Activated gamma-delta T cell (primary cell): ENCODE results near the gene CTNS.

ENCODE experiments used
- DNase-seq: peaks from one replicate; lab custom pipeline; 2025; lab: John Stamatoyannopoulos, UW

The CTNS gene

DNA sequence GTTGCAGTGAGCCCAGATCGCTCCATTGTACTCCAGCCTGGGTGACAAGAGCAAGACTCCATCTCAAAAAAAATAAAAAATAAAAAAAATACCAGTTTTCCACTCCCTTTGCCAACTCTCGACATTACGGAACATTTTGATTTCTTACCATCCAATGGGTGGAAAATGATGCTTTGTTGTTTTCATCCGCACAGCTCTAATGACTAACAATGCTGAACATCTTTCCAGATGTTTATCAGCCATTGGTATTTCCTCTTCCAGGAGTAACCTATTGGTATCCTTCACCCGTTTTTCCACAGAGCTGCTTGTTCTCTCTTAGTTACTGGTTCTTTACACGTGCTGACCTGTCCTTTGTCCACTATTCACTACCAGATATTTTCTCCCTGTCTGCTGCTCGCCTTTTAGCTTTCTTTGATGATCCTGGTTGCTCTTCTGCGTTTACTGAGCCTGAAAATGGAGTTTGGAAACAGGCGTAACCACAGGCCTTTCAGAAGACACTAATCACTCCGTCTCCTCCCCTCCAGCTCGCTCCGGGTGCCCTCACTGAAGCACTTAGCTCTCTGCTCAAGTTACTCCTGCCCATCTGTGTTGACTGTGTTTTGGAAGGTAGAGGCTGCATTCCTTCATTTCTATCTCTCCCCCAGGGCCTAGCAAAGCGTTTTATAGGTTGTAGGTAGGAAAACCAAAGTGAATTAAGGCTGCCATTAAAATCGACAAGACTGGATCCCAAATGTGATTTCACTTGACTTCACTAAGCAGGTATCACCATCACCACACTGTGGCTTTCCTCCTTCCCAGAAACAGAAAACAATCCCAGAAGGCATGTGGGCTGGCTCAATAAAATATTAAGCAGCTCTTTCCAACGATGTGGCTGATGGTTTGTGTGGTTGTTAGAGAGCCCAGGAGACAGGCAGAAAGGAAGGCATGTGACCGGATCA is 9.5 kb upstream of the CTNS start:
- no peak for DNase-seq

DNA sequence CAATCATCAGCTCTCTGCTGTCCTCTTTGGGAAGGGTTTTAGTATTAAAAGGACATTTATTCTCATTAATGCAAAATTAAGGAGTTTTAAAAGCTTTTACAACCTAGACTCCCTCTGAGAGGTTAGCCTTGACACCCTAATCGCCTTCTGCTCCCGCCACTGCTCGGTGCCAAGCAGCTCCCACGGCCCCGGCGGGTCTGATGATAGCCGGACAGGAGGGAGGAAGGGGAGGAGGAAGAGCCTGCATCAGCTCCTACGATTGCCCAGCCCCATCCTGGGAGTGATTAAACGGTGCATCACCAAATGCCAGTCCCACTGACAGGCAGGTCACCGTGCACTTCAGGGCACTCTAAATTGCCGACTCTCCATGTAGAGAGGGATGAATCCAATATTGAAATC is 8.8 kb upstream of the CTNS start:
- no peak for DNase-seq

DNA sequence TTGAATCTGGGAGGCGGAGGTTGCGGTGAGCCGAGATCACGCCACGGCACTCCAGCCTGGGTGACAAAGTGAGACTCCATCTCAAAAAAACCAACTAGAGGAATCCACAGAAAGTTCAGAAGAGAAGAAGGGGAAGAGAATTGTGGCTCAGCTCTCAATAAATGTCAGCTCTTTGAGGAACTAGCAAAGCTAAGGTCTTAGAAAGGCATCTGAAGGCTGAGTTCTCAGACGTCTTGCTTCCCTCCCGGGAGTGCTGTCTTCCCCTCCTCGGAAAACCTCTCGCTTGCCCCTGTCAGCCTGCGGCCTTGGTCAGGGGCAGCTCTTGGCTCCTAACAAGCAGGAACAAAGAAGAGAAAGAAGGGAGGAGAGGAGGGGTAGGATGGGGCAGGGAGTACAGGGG is 5.8 kb upstream of the CTNS start:
- DNase-seq, result no peak

DNA sequence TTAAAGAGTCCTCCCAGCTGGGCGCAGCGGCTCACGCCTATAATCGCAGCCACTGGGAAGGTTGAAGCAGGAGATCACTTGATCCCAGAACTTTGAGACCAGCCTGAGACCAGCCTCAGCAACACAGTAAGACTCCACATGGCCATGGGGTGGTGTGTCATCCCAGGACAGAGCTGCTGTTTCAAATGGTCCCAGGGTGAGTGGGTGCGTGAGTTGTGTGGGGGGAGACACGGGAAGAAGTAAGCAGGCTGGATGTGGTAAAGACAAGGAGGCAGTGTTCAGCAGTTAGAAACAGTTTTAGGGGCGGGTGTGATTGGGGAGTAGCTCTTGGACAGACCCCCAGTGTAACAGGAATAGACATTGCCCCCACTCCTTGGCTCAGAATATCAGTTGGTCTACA is 4.3 kb upstream of the CTNS start:
- no peak for DNase-seq

DNA sequence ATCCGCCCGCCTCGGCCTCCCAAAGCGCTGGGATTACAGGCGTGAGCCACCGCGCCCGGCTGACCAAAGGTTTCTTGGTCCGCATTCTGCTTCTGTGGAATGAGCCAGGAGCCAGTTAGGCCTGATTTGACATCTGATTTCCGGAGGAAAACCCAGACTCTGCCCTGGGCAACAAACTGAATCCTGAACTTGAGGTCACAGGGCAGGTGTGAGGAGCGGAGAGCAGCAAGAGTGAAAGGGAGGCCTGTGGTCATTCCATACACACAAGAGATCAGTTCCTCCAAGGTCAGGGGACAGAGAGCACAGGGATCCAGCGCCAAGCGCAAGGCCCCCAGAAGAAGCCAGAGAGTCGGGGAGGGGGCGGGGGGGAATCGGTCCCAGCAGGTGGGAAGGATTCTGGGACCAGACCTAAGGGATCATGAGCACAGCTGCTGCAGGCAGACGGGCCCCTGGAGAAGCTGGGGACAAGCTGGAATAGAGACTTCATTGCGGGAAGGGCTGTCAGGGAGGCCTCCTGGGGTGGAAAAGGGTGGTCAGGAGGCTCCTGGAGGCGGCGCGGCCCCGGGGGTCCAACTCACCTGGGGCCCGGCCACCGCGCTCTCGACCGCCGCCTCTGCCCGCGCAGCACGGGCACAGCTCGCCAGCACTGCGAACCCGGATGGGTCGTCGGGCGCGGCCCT is 946 bp upstream of the CTNS start:
- no peak for DNase-seq

DNA sequence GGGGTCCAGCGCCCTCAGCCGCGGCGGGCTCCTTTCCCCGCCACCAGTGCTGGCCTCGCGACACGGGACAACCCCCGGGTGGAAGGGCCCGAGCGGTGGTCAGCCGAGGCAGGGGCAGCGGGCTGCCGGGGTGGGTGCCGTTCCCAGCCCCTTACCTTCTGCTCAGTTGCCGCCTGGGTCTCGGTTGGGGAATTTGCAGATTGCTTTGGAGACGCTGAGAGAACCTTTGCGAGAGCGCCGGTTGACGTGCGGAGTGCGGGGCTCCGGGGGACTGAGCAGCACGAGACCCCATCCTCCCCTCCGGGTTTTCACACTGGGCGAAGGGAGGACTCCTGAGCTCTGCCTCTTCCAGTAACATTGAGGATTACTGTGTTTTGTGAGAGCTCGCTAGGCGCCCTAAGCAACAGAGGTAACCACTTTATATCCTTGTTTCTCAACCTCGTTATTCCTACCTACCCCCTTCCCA is 381 bp downstream of the CTNS start:
- no peak for DNase-seq

DNA sequence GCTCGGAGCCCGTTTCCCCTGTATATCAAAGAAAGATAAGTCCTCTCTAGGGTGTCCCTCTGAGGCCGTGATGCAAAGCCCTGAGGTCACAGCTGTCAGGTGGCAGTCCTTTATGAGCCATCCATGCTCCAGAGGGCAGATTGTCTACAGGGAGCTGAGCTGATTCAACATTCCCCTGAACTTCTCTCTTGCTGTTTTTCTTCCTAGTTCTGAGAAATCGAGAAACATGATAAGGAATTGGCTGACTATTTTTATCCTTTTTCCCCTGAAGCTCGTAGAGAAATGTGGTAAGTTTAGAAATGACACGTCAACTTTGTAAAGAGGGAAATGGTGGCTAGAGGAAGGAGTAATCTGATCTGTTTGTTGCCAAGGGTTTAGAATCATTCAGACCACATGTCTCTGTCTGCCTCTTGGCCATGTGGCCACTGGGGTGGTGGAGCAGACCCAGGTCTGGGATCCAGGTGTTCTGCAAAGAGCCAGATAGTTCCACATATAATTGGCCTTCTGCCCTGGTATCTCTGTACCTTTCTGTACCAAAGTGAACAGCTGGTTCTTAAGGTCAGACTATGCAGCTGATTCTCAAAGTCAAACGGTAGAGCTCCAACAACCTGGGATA is 3.5 kb downstream of the CTNS start:
- no peak for DNase-seq

DNA sequence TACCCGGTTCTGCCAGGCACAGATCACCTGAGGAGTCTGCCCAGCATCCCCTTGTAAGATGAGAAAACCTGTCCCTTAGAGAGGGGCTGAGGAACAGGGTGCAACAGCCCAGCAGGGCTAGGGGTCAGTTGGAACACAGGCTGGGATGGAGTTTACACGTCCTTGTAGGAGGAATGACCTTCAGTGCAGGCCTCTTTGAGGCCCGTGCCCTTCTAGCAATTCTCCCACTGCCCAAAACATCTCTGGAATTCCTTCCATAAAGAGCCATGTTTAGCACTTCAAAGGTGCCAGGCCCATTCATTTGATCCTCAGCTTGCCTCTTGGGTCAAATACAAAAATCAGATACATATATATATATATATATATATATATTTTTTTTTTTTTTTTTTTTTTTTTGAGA is 4.5 kb downstream of the CTNS start:
- DNase-seq, result no peak

DNA sequence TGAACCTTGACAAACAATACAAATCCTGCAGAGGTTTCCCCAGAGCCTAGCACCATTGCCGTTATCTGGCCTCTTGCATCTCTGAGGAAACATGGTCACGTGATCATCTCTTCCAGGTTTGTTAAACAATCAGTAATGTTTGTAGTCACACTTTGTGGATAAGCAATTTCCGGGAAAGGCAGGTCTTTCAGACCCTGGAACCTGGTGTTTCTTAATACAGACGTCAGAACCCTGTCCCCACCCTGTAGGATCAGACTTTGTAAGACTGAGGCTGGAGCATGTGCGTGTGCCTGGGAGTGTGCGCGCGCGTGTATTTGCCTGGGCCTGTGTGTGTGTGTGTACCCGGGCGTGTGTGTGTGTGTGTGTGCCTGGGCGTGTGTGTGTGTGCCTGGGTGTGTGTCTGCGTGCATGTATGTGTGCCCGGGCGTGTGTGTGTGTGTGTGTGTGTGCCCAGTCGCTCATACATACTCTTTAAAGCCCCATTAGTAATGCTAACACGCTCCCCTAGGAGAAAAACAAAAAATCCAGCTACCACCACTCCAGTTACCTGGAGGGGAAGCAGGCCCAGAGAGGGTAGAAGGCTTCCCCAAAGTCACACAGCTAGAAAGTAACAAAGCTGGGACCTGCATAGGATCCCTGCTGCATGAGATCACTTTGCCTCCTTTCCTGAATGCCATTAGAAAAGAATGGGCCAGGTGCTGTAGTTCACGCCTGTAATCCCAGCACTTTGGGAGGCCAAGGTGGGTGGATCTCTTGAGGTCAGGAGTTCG is 5.3 kb downstream of the CTNS start:
- DNase-seq, result no peak

DNA sequence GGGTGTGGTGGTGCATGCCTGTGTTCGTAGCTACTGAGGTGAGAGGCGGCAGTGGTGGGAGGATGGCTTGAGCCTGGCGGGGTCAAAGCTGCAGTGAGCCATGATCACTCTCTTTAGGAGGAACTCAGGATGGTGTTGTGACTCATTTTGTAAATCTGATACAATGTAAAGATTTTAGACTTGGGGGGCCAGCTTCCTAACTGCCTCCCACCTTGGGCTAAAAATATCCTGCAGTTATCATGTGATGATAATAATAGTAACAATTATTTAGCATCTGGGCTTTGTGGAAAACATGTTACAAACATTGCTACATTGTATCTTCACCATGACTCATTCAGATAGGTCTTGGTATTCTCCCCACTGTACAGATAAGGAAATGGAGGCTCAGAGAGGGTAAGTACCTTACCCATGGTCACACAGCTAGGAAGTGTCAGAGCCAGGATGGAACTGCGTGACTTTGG is 7.4 kb downstream of the CTNS start:
- no peak for DNase-seq

DNA sequence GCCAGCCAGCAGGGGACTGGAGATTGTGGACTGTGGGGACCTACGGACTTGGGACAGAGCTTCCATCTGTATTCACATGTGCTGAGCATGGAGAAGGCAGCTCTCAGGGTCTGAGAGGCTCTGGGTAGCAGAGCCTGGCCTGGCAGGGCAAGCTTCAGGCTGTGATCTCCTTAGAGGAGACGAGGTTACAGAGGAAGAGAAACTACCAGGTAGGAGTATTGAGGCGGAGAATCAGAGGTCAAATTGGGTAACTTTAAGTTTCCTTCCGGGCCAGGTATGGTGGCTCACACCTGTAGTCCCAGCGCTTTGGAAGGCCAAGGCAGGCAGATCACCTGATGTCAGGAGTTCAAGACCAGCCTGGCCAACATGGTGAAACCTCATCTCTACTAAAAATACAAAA is 8.8 kb downstream of the CTNS start:
- DNase-seq, result no peak

DNA sequence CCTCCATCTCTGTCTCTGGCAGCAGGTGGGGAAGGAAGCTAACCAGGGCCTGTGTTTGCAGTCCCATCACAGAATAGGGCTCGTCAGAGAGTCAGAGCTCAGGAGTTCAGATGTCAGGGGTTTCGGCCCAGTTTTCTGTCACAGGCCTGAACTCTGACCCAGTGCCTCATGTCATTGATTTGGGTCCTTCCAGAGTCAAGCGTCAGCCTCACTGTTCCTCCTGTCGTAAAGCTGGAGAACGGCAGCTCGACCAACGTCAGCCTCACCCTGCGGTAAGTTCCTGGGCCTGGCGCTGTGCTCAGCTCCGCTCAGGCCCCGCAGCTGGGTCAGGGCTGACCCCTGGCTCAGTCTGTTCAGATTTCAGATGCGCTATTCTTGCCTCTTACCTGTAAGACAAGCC is 10.7 kb downstream of the CTNS start:
- DNase-seq, result no peak

DNA sequence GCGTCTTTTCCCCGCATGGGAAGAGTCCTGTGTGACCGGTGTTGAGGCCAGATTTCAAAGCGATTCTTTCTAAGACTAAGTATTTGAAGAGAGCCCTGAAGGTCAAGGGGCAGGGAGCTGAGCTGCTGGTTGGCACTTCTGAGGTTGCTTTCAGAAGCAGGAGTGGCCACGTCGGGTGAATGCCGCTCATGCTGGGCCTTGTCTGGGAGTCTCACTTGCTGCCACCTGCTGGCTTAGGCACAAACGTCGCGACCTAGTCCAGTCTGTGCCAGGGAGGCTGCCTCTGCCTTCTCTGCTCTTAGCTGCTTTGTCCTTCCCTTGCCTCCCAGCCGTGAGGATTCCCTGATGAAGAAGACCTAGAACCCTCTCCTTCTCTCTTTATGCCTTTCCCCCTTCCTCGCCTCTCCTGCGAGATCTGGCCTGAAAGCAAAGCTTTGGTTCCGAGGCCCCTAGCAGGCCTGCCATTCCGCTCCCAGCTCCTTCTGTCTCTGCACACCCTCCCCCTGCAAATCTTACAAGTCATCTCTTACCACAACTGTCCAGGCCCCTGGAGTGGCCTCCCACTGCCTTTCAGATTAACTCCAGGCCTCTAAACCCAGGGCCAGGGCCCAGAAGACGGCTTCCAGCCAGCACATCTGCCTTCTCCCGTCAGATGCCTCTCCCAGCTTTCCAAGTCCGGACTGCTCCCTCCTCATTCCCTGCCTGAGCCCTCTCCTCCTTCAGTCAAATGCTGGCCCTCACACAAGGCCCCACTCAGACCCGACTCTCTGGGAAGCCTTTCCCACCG is 11.4 kb downstream of the CTNS start:
- DNase-seq, result no peak

DNA sequence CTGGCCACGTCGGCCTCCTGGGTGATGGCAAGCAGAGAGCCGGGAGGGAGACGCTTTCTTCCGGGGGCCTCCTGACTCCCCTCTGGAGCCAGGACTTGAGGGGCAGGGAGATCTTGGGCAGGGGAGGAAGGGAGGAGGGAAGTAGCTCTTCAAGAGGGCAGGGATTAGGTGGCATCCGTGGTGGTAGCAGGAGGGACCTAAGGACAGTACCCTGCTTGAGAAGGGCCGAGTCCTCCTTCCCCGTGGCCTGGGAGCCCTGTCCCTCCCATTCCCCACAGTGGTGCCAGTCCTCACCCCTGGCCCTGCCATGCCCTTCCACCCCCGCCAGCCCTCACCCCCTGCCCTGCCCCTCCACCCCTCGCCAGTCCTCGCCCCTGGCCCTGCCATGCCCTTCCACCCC is 19.2 kb downstream of the CTNS start:
- no peak for DNase-seq

DNA sequence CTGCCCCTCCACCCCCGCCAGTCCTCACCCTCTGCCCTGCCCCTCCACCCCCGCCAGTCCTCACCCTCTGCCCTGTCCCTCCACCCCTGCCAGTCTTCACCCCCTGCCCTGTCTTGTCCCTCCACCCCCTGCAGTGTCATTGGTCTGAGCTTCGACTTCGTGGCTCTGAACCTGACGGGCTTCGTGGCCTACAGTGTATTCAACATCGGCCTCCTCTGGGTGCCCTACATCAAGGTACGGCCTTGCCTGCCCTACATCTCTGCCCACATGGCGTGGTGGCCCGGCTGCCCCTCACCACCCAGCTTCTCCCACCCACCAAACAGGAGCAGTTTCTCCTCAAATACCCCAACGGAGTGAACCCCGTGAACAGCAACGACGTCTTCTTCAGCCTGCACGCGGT is 19.8 kb downstream of the CTNS start:
- no peak for DNase-seq

DNA sequence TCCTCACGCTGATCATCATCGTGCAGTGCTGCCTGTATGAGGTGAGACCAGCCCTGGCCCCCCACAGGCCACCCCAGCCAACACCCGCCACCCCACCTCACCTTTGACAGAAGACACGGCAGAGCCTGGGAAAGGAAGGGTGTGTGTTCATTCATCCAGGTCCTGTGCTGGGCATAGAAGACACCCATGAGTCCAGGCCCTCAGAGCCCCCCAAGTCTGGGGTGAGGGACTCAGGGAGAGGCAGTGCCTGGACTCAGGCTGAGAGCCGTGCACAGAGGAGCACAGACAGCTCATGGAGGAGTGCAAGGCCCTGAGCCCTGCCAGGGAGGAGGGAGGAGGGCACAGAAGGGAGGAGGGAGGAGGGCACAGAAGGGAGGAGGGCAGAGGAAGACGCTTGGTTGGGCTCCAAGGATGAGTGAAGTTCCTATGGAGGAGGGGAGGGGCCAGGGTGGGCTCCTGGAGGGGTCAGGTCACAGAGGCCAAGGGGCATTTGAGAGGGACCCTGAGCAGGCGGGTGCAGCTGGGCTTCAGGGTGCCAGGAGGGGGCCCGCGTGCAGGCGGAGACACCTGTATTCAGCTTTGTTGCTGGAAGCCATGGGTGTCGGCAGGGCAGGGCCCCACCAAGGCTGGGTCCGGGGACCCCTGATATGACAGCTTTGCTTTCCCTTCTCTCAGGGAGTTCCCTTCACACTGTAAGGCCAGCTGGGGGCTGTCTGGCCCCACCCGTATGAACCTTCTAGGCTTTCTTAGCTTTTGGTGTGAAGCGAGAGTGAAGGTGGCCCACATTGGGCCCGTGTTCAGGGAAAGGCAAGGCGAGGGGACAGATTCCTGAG is 20.4 kb downstream of the CTNS start:
- DNase-seq, result no peak

DNA sequence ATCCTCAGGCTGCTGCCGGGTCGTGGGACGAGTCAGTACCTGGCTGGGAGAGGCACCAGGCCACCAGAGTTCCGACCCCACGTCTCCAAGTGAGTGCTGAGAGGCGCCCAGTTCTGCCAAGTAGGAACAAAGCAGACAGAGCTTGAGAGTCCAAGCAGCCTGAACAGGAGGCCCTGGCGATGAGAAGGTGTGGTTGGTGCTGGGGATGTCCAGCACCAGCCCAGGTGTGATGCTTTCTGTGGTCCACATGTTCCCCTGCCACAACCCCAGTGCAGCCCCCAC is 21.0 kb downstream of the CTNS start:
- DNase-seq, result no peak

DNA sequence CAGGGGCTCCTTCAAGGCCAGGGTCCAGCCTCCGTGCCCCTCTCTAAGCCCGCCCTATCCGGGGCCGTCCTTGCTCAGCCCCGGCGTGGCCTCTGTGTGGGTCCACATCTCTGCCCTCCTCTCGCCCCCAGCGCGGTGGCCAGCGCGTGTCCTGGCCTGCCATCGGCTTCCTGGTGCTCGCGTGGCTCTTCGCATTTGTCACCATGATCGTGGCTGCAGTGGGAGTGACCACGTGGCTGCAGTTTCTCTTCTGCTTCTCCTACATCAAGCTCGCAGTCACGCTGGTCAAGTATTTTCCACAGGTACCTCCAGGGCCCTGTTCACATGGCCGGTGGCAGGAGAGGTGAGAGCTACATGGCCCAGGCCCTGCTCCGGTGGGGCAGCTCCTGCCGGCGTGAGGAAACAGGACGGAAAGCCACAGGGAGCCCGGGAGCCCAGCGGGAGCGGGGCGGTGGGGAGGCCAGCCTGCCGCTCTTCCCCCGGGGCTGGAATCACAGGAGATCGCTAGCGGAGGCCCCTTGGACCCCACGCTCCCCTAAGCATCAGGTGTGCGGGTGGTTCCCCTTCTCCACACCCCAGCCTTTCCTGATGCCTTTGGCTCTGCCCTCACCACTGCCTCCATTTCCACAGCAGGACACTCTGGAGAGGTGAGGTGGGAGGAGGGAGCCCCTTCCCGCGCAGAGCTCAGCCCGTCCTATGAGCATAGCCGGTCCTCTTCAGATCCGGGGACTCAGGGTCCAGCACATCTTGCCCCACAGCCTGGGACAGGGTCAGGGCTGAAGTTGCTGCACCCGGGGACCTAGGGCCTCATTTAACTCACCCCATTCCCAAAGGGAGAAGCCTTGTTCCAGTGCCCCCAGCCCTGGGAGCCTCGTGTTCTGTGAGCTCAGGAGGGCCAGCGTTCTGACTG is 21.6 kb downstream of the CTNS start:
- DNase-seq, result no peak

DNA sequence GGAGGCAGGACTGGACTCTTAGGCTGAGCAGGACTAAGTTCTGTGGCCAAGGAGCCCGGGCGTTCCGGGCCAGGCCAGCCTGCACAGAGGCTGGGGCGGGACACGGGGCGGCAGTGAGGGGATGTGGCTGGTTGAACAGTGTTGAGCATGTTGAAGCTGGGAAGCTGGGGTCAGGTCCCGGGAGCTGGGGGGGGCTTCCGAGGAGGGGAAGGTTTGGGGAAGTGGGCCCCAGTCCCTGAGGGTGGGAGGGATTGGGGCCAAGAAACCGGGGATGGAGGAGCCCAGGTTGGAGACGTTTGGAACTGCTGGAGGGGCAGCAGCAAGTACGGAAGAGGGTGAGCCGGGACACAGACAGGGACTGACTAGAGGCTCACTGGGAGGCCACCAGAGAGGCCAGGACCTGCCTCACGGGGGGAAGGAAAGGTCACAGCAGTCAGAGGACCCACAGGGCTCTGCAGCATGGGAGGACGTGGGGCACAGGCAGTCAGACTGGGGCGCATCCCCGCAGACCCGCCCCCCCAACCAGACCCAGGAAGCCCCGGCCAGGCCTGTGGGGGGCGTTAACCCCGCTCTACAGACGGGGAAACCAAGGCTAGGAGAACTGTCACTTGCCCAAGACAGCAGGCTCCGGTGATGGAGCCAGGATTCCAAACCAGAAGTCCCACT is 22.4 kb downstream of the CTNS start:
- no peak for DNase-seq
